ENCODE measurements around the gene SMARCC2.
"Not testable (repeated sequence)": the region's sequence is repeated elsewhere in the genome, so short reads cannot be mapped to it uniquely, and the experiment has no call there.

GRCh38 chr12:56156464-56157200 is 32.7 kb downstream of the SMARCC2 start:
- TF ChIP-seq CTCF (IDR thresholded peaks at IDR 0.05 in 2 of 3, conservative IDR thresholded peaks at IDR 0.05 in 1 of 3; ENCODE audit: insufficient read depth in 2 of 3, low read depth in 1 of 3, low read length in 3 of 3); TEAD4 (IDR thresholded peaks at IDR 0.05; ENCODE audit: low read length); TEAD4 (CRISPR knock-in tag; IDR thresholded peaks at IDR 0.05; ENCODE audit: borderline replicate concordance); HCFC1 (IDR thresholded peaks at IDR 0.05; ENCODE audit: low read depth, low read length); CBX3 (IDR thresholded peaks at IDR 0.05; ENCODE audit: borderline replicate concordance in 1 of 2, low read length in 2 of 2); ZNF24 (IDR thresholded peaks at IDR 0.05); USF2 (CRISPR knock-in tag; IDR thresholded peaks at IDR 0.05); L3MBTL2 (IDR thresholded peaks at IDR 0.05); NR2C2 (CRISPR knock-in tag; IDR thresholded peaks at IDR 0.05); NR2C2 (tag; IDR thresholded peaks at IDR 0.05); BCLAF1 (IDR thresholded peaks at IDR 0.05; ENCODE audit: borderline replicate concordance in 1 of 2, control insufficient read depth in 1 of 2, low read depth in 2 of 2, low read length in 1 of 2); TBL1XR1 (IDR thresholded peaks at IDR 0.05; ENCODE audit: low read length in 2 of 2); CEBPB (tag; IDR thresholded peaks at IDR 0.05); SMC3 (conservative IDR thresholded peaks at IDR 0.05; ENCODE audit: insufficient read depth, low read depth, low read length); UBTF (IDR thresholded peaks at IDR 0.05; ENCODE audit: borderline replicate concordance in 1 of 2, low read depth in 2 of 2, low read length in 2 of 2); KDM5B (IDR thresholded peaks at IDR 0.05; ENCODE audit: insufficient replicate concordance, low read depth, low read length): not testable (repeated sequence)

Data from K562 (cell line).